HG03378 (cell line): ENCODE data around the gene STUM.
A peak's percentile ranks its signal among the peaks of the same experiment; 100 is the strongest.

Experiments
- ATAC-seq: cut with Tn5 transposase; IDR thresholded peaks from one replicate; pipeline ENCODE4 v1.9.1; 2021; ENCODE audit warnings: mild to moderate bottlenecking, moderate library complexity; ENCODE audit not compliant: unreplicated experiment

STUM gene

GRCh38 chr1:226533220-226533619 is 15.3 kb upstream of the STUM start:
- no peak for ATAC-seq

GRCh38 chr1:226534098-226534497 is 14.5 kb upstream of the STUM start:
- no peak for ATAC-seq

- no peak for ATAC-seq
These were observed 13.9 kb upstream of the STUM start for GRCh38 chr1:226534645-226535044.

- no peak for ATAC-seq
These were observed 12.9 kb upstream of the STUM start for GRCh38 chr1:226535666-226536065.

- ATAC-seq = no peak
These were observed 7.3 kb upstream of the STUM start for GRCh38 chr1:226541231-226541630.

GRCh38 chr1:226541631-226542622 is 6.6 kb upstream of the STUM start:
- no peak for ATAC-seq

- no peak for ATAC-seq
These were observed 5.9 kb upstream of the STUM start for GRCh38 chr1:226542623-226543103.

- no peak for ATAC-seq
These were observed 2.5 kb upstream of the STUM start for GRCh38 chr1:226545836-226546596.

GRCh38 chr1:226546926-226547325 is 1.6 kb upstream of the STUM start:
- no peak for ATAC-seq

GRCh38 chr1:226547754-226548191 is 791 bp upstream of the STUM start:
- peak; percentile 72 for ATAC-seq

- no peak for ATAC-seq
These were observed 751 bp downstream of the STUM start for GRCh38 chr1:226549094-226549936.

- peak; percentile 48 for ATAC-seq
These were observed 1.5 kb downstream of the STUM start for GRCh38 chr1:226549937-226550671.

- no peak for ATAC-seq
These were observed 2.1 kb downstream of the STUM start for GRCh38 chr1:226550672-226551041.

- no peak for ATAC-seq
These were observed 2.7 kb downstream of the STUM start for GRCh38 chr1:226551299-226551698.

- no peak for ATAC-seq
These were observed 3.5 kb downstream of the STUM start for GRCh38 chr1:226552061-226552460.

GRCh38 chr1:226553266-226553923 is 4.8 kb downstream of the STUM start:
- no peak for ATAC-seq

GRCh38 chr1:226553924-226554282 is 5.3 kb downstream of the STUM start:
- no peak for ATAC-seq

- ATAC-seq = no peak
These were observed 6.5 kb downstream of the STUM start for GRCh38 chr1:226555092-226555491.

GRCh38 chr1:226557424-226557823 is 8.9 kb downstream of the STUM start:
- no peak for ATAC-seq
